ENCODE measurements around the gene SIRPG. TPM values are rescaled to one million over a fixed set of nuclear protein-coding genes. Genes with fewer than 3 reads are reported as not detected.

SIRPG gene
- total and polyA plus RNA-seq, 2 of the 8 experiments (the other 6 are each of a cell fraction or from before 2014, with no cell fraction given), result 0.08 TPM; not detected in 1

GRCh38 chr20:1669304-1669703, 11.7 kb upstream of the SIRPG start (continued):
- TF ChIP-seq BCL11A (IDR thresholded peaks at IDR 0.05; ENCODE audit: low read depth in 2 of 2, low read length in 2 of 2), result no peak
- TF ChIP-seq POLR2A (IDR thresholded peaks at IDR 0.05; ENCODE audit: control extremely low read depth in 1 of 2, low read depth in 2 of 2, low read length in 2 of 2), result no peak
- no peak for TF ChIP-seq MAFK (IDR thresholded peaks at IDR 0.05; ENCODE audit: low read depth, low read length)
- no peak for TF ChIP-seq SUZ12 (IDR thresholded peaks at IDR 0.05; ENCODE audit: low read length)
- no peak for TF ChIP-seq HDAC6 (IDR thresholded peaks at IDR 0.05; ENCODE audit: low read depth, low read length)
